HCT116 (cell line): ENCODE results near the gene HESX1. TPM values are rescaled to one million over a fixed set of nuclear protein-coding genes. Genes with fewer than 3 reads are reported as not detected.
A peak's percentile ranks its signal among the peaks of the same experiment; 100 is the strongest.

ENCODE experiments used
- ATAC-seq: fragments of 200-7000 bp; cut with Tn5 transposase; 2 replicates; pipeline ENCODE4 v1.9.1; 2020; ENCODE audit warnings: mild to moderate bottlenecking, moderate library complexity
- BruUV-seq: library from RNA; stranded (reverse); fragments of 400-500 nt; replicated peaks from 2 replicates; lab custom pipeline; 2021; lab: Mats Ljungman, UMichigan
- CTCF ChIA-PET: fragments of 300-600 bp; sonication (Branson Sonifier 250); formaldehyde crosslinking; loops from one replicate; lab custom pipeline; 2021; ENCODE audit warnings: antibody characterized with exemption; lab: Charles Lee
- POLR2A ChIA-PET: fragments of 300-600, 350-600 bp; sonication (Branson Sonifier 250); formaldehyde crosslinking; loops from one replicate; lab custom pipeline; 2021; ENCODE audit warnings: antibody characterized with exemption; lab: Charles Lee
- RAD21 ChIA-PET, 2 experiments: fragments of 300-600 bp; sonication (Branson Sonifier 250); formaldehyde crosslinking; loops; one replicate each; lab custom pipeline; 2023; ENCODE audit warnings: low total read pairs in 2 of 2; ENCODE audit not compliant: uncharacterized antibody in 2 of 2, unreplicated experiment in 2 of 2, low non-redundant PET in 1 of 2; lab: Charles Lee
- DNase-seq: peaks from one replicate; pipeline ENCODE4 v3.0.0-alpha.2; 2010; ENCODE audit warnings: low read depth, low spot score
- H2AFZ ChIP-seq: fragments of 200-600 bp; shearing (Covaris generic), sonication (generic); 2 replicates; pipeline ENCODE4 v1.6.1; 2017; ENCODE audit warnings: low read depth, mixed run types, mixed read lengths, antibody characterized with exemption, low read length; ENCODE audit not compliant: poor library complexity, severe bottlenecking
- H3K27ac ChIP-seq: 2 replicates; pipeline ENCODE4 v1.5.1; 2012; ENCODE audit warnings: low read depth, low read length
- H3K27me3 ChIP-seq: fragments of 200-600 bp; sonication (generic); 2 replicates; pipeline ENCODE4 v1.6.1; 2016; ENCODE audit warnings: mixed run types, low read length, mixed read lengths; ENCODE audit not compliant: insufficient read depth
- H3K36me3 ChIP-seq, 2 experiments: fragments of 200-500 bp in 1 of 2; fragments of 200-600 bp in 1 of 2; sonication (Bioruptor generic) in 1 of 2; sonication (generic) in 1 of 2; 2 replicates each; pipeline versions ENCODE4 v1.5.1 to v1.6.1; 2014 to 2016; ENCODE audit warnings: low read length in 2 of 2, inconsistent platforms in 1 of 2, mixed read lengths in 1 of 2, mixed run types in 1 of 2; ENCODE audit not compliant: insufficient read depth in 2 of 2, control insufficient read depth in 1 of 2
- H3K4me1 ChIP-seq, 2 experiments: fragments of 200-600 bp in 1 of 2; sonication (generic) in 1 of 2; 2 replicates each; pipeline versions ENCODE4 v1.5.1 to v1.6.1; 2012 to 2017; ENCODE audit warnings: low read length in 2 of 2, inconsistent platforms in 1 of 2, mild to moderate bottlenecking in 1 of 2, mixed read lengths in 1 of 2, mixed run types in 1 of 2, moderate library complexity in 1 of 2; ENCODE audit not compliant: insufficient read depth in 2 of 2, control insufficient read depth in 1 of 2
- H3K4me2 ChIP-seq: fragments of 200-600 bp; sonication (generic); 2 replicates; pipeline ENCODE4 v1.6.1; 2017; ENCODE audit warnings: mixed run types, low read length, mixed read lengths
- H3K4me3 ChIP-seq, 2 experiments: fragments of 200-600 bp in 1 of 2; sonication (generic) in 1 of 2; replicated peaks in 1 of 2; 2 replicates each; pipeline ENCODE4 v1.5.1; 2011 to 2016; ENCODE audit warnings: low read length in 2 of 2, control low read depth in 1 of 2, low read depth in 1 of 2, mild to moderate bottlenecking in 1 of 2, mixed read lengths in 1 of 2, mixed run types in 1 of 2
- H3K79me2 ChIP-seq: fragments of 200-600 bp; sonication (generic); 2 replicates; pipeline ENCODE4 v1.6.1; 2017; ENCODE audit warnings: mild to moderate bottlenecking, mixed run types, low read length, moderate library complexity, mixed read lengths; ENCODE audit not compliant: insufficient read depth
- H3K9ac ChIP-seq: fragments of 200-600 bp; sonication (generic); 2 replicates; pipeline ENCODE4 v1.6.1; 2016; ENCODE audit warnings: low read length, mixed read lengths
- H3K9me2 ChIP-seq: fragments of 200-600 bp; sonication (generic), shearing (Covaris generic); 2 replicates; pipeline ENCODE4 v1.6.1; 2017; ENCODE audit warnings: mixed run types, mild to moderate bottlenecking, moderate library complexity; ENCODE audit not compliant: insufficient read depth
- H3K9me3 ChIP-seq, 2 experiments: fragments of 200-500 bp in 1 of 2; fragments of 200-600 bp in 1 of 2; sonication (Bioruptor generic) in 1 of 2; sonication (generic) in 1 of 2; 2 replicates each; pipeline ENCODE4 v1.6.1; 2014 to 2017; ENCODE audit warnings: low read length in 2 of 2, mixed read lengths in 2 of 2, inconsistent platforms in 1 of 2, low read depth in 1 of 2, mild to moderate bottlenecking in 1 of 2, mixed run types in 1 of 2, moderate library complexity in 1 of 2; ENCODE audit not compliant: control insufficient read depth in 1 of 2, insufficient read depth in 1 of 2
- H4K20me1 ChIP-seq: fragments of 200-600 bp; sonication (generic), shearing (Covaris generic); 2 replicates; pipeline ENCODE4 v1.6.1; 2017; ENCODE audit warnings: mixed run types, mild to moderate bottlenecking, moderate library complexity; ENCODE audit not compliant: insufficient read depth
- CBX3 ChIP-seq: IDR thresholded peaks from 2 replicates; pipeline ENCODE4 v1.6.1; 2012; ENCODE audit warnings: low read depth
- CEBPB ChIP-seq: IDR thresholded peaks from 2 replicates; pipeline ENCODE4 v1.6.1; 2012; ENCODE audit warnings: low read depth
- CTCF ChIP-seq, 3 experiments: fragments of 200-600 bp in 1 of 3; sonication (generic) in 1 of 3; IDR thresholded peaks in 2 of 3; conservative IDR thresholded peaks in 1 of 3; 2 replicates each; pipeline ENCODE4 v1.5.1; 2012 to 2017; ENCODE audit warnings: low read depth in 2 of 3, low read length in 2 of 3, antibody characterized with exemption in 1 of 3, borderline replicate concordance in 1 of 3, control low read depth in 1 of 3, mild to moderate bottlenecking in 1 of 3, mixed read lengths in 1 of 3, mixed run types in 1 of 3, moderate library complexity in 1 of 3; ENCODE audit not compliant: insufficient read depth in 1 of 3
- EGR1 ChIP-seq: IDR thresholded peaks from 2 replicates; pipeline ENCODE4 v1.6.1; 2012; ENCODE audit warnings: low read depth
- ELF1 ChIP-seq: IDR thresholded peaks from 2 replicates; pipeline ENCODE4 v1.6.1; 2012; ENCODE audit warnings: low read depth, borderline replicate concordance
- EZH2 ChIP-seq: fragments of 200-600 bp; sonication (generic); IDR thresholded peaks from 2 replicates; pipeline ENCODE4 v1.6.1; 2017; ENCODE audit warnings: antibody characterized with exemption, mixed run types
- FOSL1 ChIP-seq: IDR thresholded peaks from 2 replicates; pipeline ENCODE4 v1.6.1; 2012; ENCODE audit warnings: low read depth
- JUND ChIP-seq: IDR thresholded peaks from 2 replicates; pipeline ENCODE4 v1.6.1; 2012
- POLR2A ChIP-seq: IDR thresholded peaks from 2 replicates; pipeline ENCODE4 v1.7.0; 2011; ENCODE audit warnings: borderline replicate concordance; ENCODE audit not compliant: insufficient read depth, insufficient read length; ENCODE audit errors: extremely low read depth
- POLR2AphosphoS5 ChIP-seq: IDR thresholded peaks from 2 replicates; pipeline ENCODE4 v1.6.1; 2011; ENCODE audit warnings: mild to moderate bottlenecking, low read depth, low read length, moderate library complexity
- RAD21 ChIP-seq: IDR thresholded peaks from 2 replicates; pipeline ENCODE4 v1.6.1; 2012; ENCODE audit warnings: low read depth, mild to moderate bottlenecking
- REST ChIP-seq: IDR thresholded peaks from 2 replicates; pipeline ENCODE4 v1.6.1; 2012; ENCODE audit warnings: low read depth
- SIN3A ChIP-seq: IDR thresholded peaks from 2 replicates; pipeline ENCODE4 v1.6.1; 2012; ENCODE audit warnings: low read depth
- SP1 ChIP-seq: IDR thresholded peaks from 2 replicates; pipeline ENCODE4 v1.6.1; 2012; ENCODE audit warnings: low read depth
- TCF7L2 ChIP-seq: IDR thresholded peaks from 2 replicates; pipeline ENCODE4 v1.7.0; 2011; ENCODE audit warnings: borderline replicate concordance, inconsistent platforms; ENCODE audit not compliant: insufficient read depth, insufficient read length; ENCODE audit errors: extremely low read depth
- YY1 ChIP-seq: IDR thresholded peaks from 2 replicates; pipeline ENCODE4 v1.6.1; 2011; ENCODE audit warnings: low read length, low read depth, moderate library complexity, mild to moderate bottlenecking; ENCODE audit not compliant: insufficient replicate concordance; ENCODE audit errors: extremely low read depth
- ZFX ChIP-seq: fragments of 450-650 bp; IDR thresholded peaks from 2 replicates; pipeline ENCODE4 v1.6.1; 2017
- ZNF274 ChIP-seq: fragments of 200-500 bp; sonication (Bioruptor generic); IDR thresholded peaks from 2 replicates; pipeline ENCODE4 v1.6.1; 2014; ENCODE audit warnings: mild to moderate bottlenecking, low read depth, low read length, inconsistent platforms
- intact Hi-C: fragments of 100-400 bp; cut with micrococcal nuclease; formaldehyde crosslinking; loops from 2 replicates; pipeline ENCODE4 v1.10.0; 2022
- total RNA-seq: library from RNA; stranded (reverse); gene quantifications from one replicate; pipeline ENCODE4 v1.2.1, GENCODE V29; 2021; ENCODE audit not compliant: unreplicated experiment

HESX1 gene
- total RNA-seq, 1 experiment from 2014 or later: 2.1 TPM

- no peak for TF ChIP-seq EGR1
Measured at GRCh38 chr3:57158813-57159738, 40.7 kb downstream of the HESX1 start (continued).

- H3K4me3 ChIP-seq: no peak overlapping the region
- POLR2A ChIA-PET: no interaction called here
- no peaks in the 10 kb centered on the region for H3K36me3 ChIP-seq
- H3K9me3 ChIP-seq: no peaks in the 10 kb centered on the region
- no peaks in the 10 kb centered on the region for H3K9me2 ChIP-seq
- no peaks in the 10 kb centered on the region for H4K20me1 ChIP-seq
- H3K9ac ChIP-seq: no peak overlapping the region
- CTCF ChIA-PET: no interaction called here
- H3K4me1 ChIP-seq: peaks cover 20 to 21% of the 10 kb centered on the region in 2 experiments
- no peak overlapping the region for H2AFZ ChIP-seq
- no peaks in the 10 kb centered on the region for H3K27me3 ChIP-seq
- no peaks in the 10 kb centered on the region for H3K79me2 ChIP-seq
- ATAC-seq: no peak
- intact Hi-C loops: no loop called here
- H3K27ac ChIP-seq: no peak overlapping the region
- H3K4me2 ChIP-seq: peak overlapping the region; percentile 57; the same call in 1 of the 2 replicates
- DNase-seq: no peak
- BruUV-seq: no TSS peak
- no peak for TF ChIP-seq CBX3
- no peak for TF ChIP-seq ZNF274
- no peak for TF ChIP-seq JUND
- no peak for TF ChIP-seq POLR2AphosphoS5
- no peak for TF ChIP-seq RAD21
- no peak for TF ChIP-seq YY1
- TF ChIP-seq EZH2: no peak
- TF ChIP-seq REST: no peak
- no peak for TF ChIP-seq CTCF (IDR thresholded peaks at IDR 0.05 in 2 of 3, conservative IDR thresholded peaks at IDR 0.05 in 1 of 3; ENCODE audit: borderline replicate concordance in 1 of 3, insufficient read depth in 1 of 3, low read depth in 2 of 3, low read length in 2 of 3)
- no peak for TF ChIP-seq EGR1
- no peak for TF ChIP-seq TCF7L2
- no peak for TF ChIP-seq SIN3A
- no peak for TF ChIP-seq POLR2A
- TF ChIP-seq CEBPB: no peak
- no peak for TF ChIP-seq ELF1
- TF ChIP-seq SP1: no peak
- TF ChIP-seq FOSL1: no peak
- TF ChIP-seq ZFX: no peak
- RAD21 ChIA-PET: no interaction called here
Measured at GRCh38 chr3:57158325-57158724, 41.5 kb downstream of the HESX1 start.
